DOHH2 (cell line): ENCODE results near the gene GPR108.
"Not testable (repeated sequence)": the region's sequence is repeated elsewhere in the genome, so short reads cannot be mapped to it uniquely, and the experiment has no call there.

Experiments used
- H3F3A ChIP-seq: fragments of 200-600 bp; sonication (generic), shearing (Covaris generic); 2 replicates; pipeline ENCODE4 v1.6.0; 2016; ENCODE audit warnings: antibody characterized with exemption, mild to moderate bottlenecking; ENCODE audit not compliant: control insufficient read depth, insufficient read depth
- H3K27ac ChIP-seq: fragments of 200-600 bp; sonication (generic); 2 replicates; pipeline ENCODE4 v1.5.1; 2014; ENCODE audit warnings: low read depth, mild to moderate bottlenecking, low read length, moderate library complexity
- H3K27me3 ChIP-seq: fragments of 200-600 bp; sonication (generic); 2 replicates; pipeline ENCODE4 v1.6.1; 2014; ENCODE audit warnings: mild to moderate bottlenecking, low read length, mixed read lengths; ENCODE audit not compliant: control insufficient read depth
- H3K36me3 ChIP-seq: fragments of 200-600 bp; sonication (generic); 2 replicates; pipeline ENCODE4 v1.6.1; 2014; ENCODE audit warnings: mild to moderate bottlenecking, low read length, moderate library complexity, mixed read lengths; ENCODE audit not compliant: control insufficient read depth
- H3K4me1 ChIP-seq: fragments of 200-600 bp; sonication (generic); 2 replicates; pipeline ENCODE4 v1.6.1; 2014; ENCODE audit warnings: mild to moderate bottlenecking, low read length, mixed read lengths; ENCODE audit not compliant: control insufficient read depth
- H3K4me2 ChIP-seq: fragments of 200-600 bp; sonication (generic); 2 replicates; pipeline ENCODE4 v1.6.0; 2014; ENCODE audit warnings: mild to moderate bottlenecking, low read length, moderate library complexity
- H3K4me3 ChIP-seq: fragments of 200-600 bp; sonication (generic); 2 replicates; pipeline ENCODE4 v1.5.1; 2014; ENCODE audit warnings: mild to moderate bottlenecking, low read length, mixed read lengths
- H3K79me2 ChIP-seq: fragments of 200-600 bp; sonication (generic); 2 replicates; pipeline ENCODE4 v1.6.1; 2014; ENCODE audit warnings: mild to moderate bottlenecking, low read length, mixed read lengths; ENCODE audit not compliant: control insufficient read depth
- H3K9me2 ChIP-seq: fragments of 200-600 bp; sonication (generic); replicated peaks from 2 replicates; pipeline ENCODE4 v1.6.1; 2014; ENCODE audit warnings: mild to moderate bottlenecking, low read length, mixed read lengths; ENCODE audit not compliant: control insufficient read depth
- H3K9me3 ChIP-seq: fragments of 200-600 bp; sonication (generic); 2 replicates; pipeline ENCODE4 v1.6.1; 2014; ENCODE audit warnings: antibody characterized with exemption, low read length, mixed read lengths; ENCODE audit not compliant: control insufficient read depth, insufficient read depth
- H4K20me1 ChIP-seq: fragments of 200-600 bp; sonication (generic); 2 replicates; pipeline ENCODE4 v1.6.0; 2014; ENCODE audit warnings: low read depth, mild to moderate bottlenecking, antibody characterized with exemption, low read length, moderate library complexity; ENCODE audit not compliant: control insufficient read depth, insufficient read depth
- CTCF ChIP-seq: fragments of 200-600 bp; sonication (generic); IDR thresholded peaks from one replicate; pipeline ENCODE4 v1.5.1; 2014; ENCODE audit warnings: antibody characterized with exemption, mild to moderate bottlenecking, low read depth, low read length; ENCODE audit not compliant: poor library complexity, severe bottlenecking
- EZH2phosphoT487 ChIP-seq: fragments of 200-600 bp; sonication (generic); IDR thresholded peaks from 2 replicates; pipeline ENCODE4 v1.6.1; 2017; ENCODE audit warnings: borderline replicate concordance, mild to moderate bottlenecking, antibody characterized with exemption, low read length, moderate library complexity, mixed read lengths

The GPR108 gene

GRCh38 chr19:6773323-6773931 lies 36.0 kb upstream of the GPR108 start:
- H3K79me2 ChIP-seq = peaks cover 56% of the 10 kb centered on the region
- H3F3A ChIP-seq = peaks cover 6% of the 10 kb centered on the region
- peak overlapping the region; percentile 81 for H3K4me3 ChIP-seq
- peaks cover 39% of the 10 kb centered on the region for H3K4me1 ChIP-seq
- no peaks in the 10 kb centered on the region for H3K27me3 ChIP-seq
- peaks cover 9% of the 10 kb centered on the region for H4K20me1 ChIP-seq
- peak overlapping the region; percentile 89 for H3K27ac ChIP-seq
- H3K36me3 ChIP-seq = peaks cover 31% of the 10 kb centered on the region
- no peak for TF ChIP-seq EZH2phosphoT487
- TF ChIP-seq CTCF = no peak
- H3K9me3 ChIP-seq = no peaks in the 10 kb centered on the region
- H3K9me2 ChIP-seq = no peaks in the 10 kb centered on the region
- peak overlapping the region; percentile 75 for H3K4me2 ChIP-seq

GRCh38 chr19:6772866-6773322 lies 35.5 kb upstream of the GPR108 start:
- Histone ChIP-seq H3F3A (peaks cover 10% of the 10 kb centered on the region), H4K20me1 (peaks cover 9% of the 10 kb centered on the region), H3K36me3 (peaks cover 31% of the 10 kb centered on the region), H3K4me3 (peak overlapping the region; percentile 81), H3K27ac (peak overlapping the region; percentile 89), H3K4me1 (peaks cover 39% of the 10 kb centered on the region), H3K79me2 (peaks cover 51% of the 10 kb centered on the region), H3K9me3 (no peaks in the 10 kb centered on the region), H3K9me2 (no peaks in the 10 kb centered on the region), H3K4me2 (peak overlapping the region; percentile 75), H3K27me3 (no peaks in the 10 kb centered on the region)
- no peak for TF ChIP-seq CTCF
- no peak for TF ChIP-seq EZH2phosphoT487

DNA sequence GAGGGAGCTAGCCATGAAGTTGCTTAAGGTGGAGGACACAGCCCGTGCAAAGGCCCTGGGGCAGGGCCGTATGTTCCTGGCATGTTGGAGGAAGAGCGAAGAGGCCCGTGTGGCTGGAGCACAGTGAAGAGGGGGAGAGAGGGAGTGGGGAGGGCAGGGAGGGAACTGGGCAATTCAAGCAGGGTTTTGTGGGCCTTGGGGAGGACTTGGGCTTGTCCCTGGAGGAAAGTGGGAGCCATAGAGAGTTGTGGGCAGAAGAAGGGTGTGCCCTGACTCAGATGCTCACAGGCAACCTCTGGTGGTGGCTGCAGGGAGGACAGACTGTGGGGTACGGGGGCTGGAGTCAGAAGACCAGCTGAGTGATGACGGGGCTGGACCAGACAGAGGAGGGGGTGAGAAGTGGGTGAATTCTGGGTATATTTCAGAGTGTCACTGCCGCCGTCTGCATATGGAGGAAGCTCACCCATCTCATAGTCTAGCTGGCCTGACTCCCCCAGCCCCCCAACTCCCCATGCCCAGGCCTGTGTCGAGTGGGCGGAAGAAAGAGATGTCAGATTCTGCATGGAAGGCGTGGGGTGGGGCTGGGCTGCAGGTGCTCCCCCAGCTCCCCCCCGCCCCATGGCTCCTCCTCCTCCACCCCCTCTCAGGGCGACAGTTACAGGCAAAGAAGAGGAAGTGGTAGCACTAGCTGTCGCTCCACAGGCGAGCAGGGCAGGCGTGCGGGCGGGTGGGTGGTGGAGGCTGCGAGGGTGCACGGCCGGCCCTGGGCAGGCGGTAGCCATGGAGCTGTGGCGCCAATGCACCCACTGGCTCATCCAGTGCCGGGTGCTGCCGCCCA lies 34.9 kb upstream of the GPR108 start, which contains the start of gene VAV1:
Gene VAV1 (plus strand): TSS at position 681 of the 838 bp plus-strand sequence. CDS start 100 bp downstream, at position 781.
- peaks cover 45% of the 10 kb centered on the region for H3K79me2 ChIP-seq
- peak within 1 kb of the TSS; percentile 81 for H3K4me3 ChIP-seq
- peaks cover 28% of the 10 kb centered on the region for H3K36me3 ChIP-seq
- H4K20me1 ChIP-seq = peaks cover 9% of the 10 kb centered on the region
- peak within 1 kb of the TSS; percentile 89 for H3K27ac ChIP-seq
- peaks cover 10% of the 10 kb centered on the region for H3F3A ChIP-seq
- H3K9me3 ChIP-seq = no peaks in the 10 kb centered on the region
- H3K9me2 ChIP-seq = no peaks in the 10 kb centered on the region
- peaks cover 36% of the 10 kb centered on the region for H3K4me1 ChIP-seq
- no peaks in the 10 kb centered on the region for H3K27me3 ChIP-seq
- peak within 1 kb of the TSS; percentile 75 for H3K4me2 ChIP-seq
- TF ChIP-seq EZH2phosphoT487 (no peak), CTCF (peak; percentile 70)

GRCh38 chr19:6771648-6772027 lies 34.3 kb upstream of the GPR108 start:
- H3K27me3 ChIP-seq, H3K27ac ChIP-seq, H3K9me2 ChIP-seq, H3K9me3 ChIP-seq, H3K4me3 ChIP-seq, H3K4me2 ChIP-seq, H4K20me1 ChIP-seq: not testable (repeated sequence)
- H3K36me3 ChIP-seq = peaks cover 23% of the 10 kb centered on the region
- peaks cover 10% of the 10 kb centered on the region for H3F3A ChIP-seq
- peaks cover 40% of the 10 kb centered on the region for H3K79me2 ChIP-seq
- peaks cover 36% of the 10 kb centered on the region for H3K4me1 ChIP-seq
